Suppressor macrophage treated with lipopolysaccharide for 4 hours (primary cell): ENCODE measurements around the gene APC2.
"Not testable (repeated sequence)": the region's sequence is repeated elsewhere in the genome, so short reads cannot be mapped to it uniquely, and the experiment has no call there.

Experiments used
- DNase-seq: peaks from one replicate; pipeline ENCODE4 v3.0.0-alpha.2; 2020

Gene APC2

GRCh38 chr19:1514986-1515721 lies 65.2 kb downstream of the APC2 start:
- no peak for DNase-seq

GRCh38 chr19:1516395-1516753 lies 66.5 kb downstream of the APC2 start:
- DNase-seq = no peak

- no peak for DNase-seq
Measured at GRCh38 chr19:1518471-1518870, 68.5 kb downstream of the APC2 start.

- DNase-seq = not testable (repeated sequence)
Measured at GRCh38 chr19:1519802-1520201, 69.9 kb downstream of the APC2 start.

GRCh38 chr19:1520203-1520780 lies 70.4 kb downstream of the APC2 start:
- no peak for DNase-seq

GRCh38 chr19:1521636-1522035 lies 71.7 kb downstream of the APC2 start:
- no peak for DNase-seq

- no peak for DNase-seq
Measured at GRCh38 chr19:1522061-1522460, 72.1 kb downstream of the APC2 start.

GRCh38 chr19:1522838-1523237 lies 72.9 kb downstream of the APC2 start:
- DNase-seq = no peak
